Hepatocyte (in vitro differentiated cells): ENCODE data around the gene ENOX1. TPM values are rescaled to one million over a fixed set of nuclear protein-coding genes. Genes with fewer than 3 reads are reported as not detected.

ENCODE experiments used
- DNase-seq: peaks from one replicate; pipeline ENCODE4 v3.0.0-alpha.2; 2016; ENCODE audit warnings: low spot score
- H2AFZ ChIP-seq: fragments of 200-600 bp; sonication (generic); 2 replicates; pipeline ENCODE4 v1.6.0; 2016; ENCODE audit warnings: antibody characterized with exemption, mild to moderate bottlenecking
- H3K27ac ChIP-seq: fragments of 200-600 bp; sonication (generic); 2 replicates; pipeline ENCODE4 v1.5.1; 2016; ENCODE audit warnings: mild to moderate bottlenecking
- H3K27me3 ChIP-seq: fragments of 200-600 bp; sonication (generic); 2 replicates; pipeline ENCODE4 v1.6.1; 2016
- H3K36me3 ChIP-seq: fragments of 200-600 bp; sonication (generic); replicated peaks from 2 replicates; pipeline ENCODE4 v1.5.1; 2016; ENCODE audit warnings: low read depth; ENCODE audit not compliant: insufficient read depth
- H3K4me1 ChIP-seq: fragments of 200-600 bp; sonication (generic); 2 replicates; pipeline ENCODE4 v1.5.1; 2016; ENCODE audit warnings: mild to moderate bottlenecking, moderate library complexity; ENCODE audit not compliant: insufficient read depth
- H3K4me2 ChIP-seq: fragments of 200-600 bp; sonication (generic); 2 replicates; pipeline ENCODE4 v1.6.0; 2016
- H3K4me3 ChIP-seq: fragments of 200-600 bp; sonication (generic); 2 replicates; pipeline ENCODE4 v1.5.1; 2016; ENCODE audit warnings: mild to moderate bottlenecking
- H3K79me2 ChIP-seq: fragments of 200-600 bp; sonication (generic); 2 replicates; pipeline ENCODE4 v1.6.0; 2017; ENCODE audit warnings: mild to moderate bottlenecking
- H3K9me2 ChIP-seq: fragments of 200-600 bp; sonication (generic); replicated peaks from 2 replicates; pipeline ENCODE4 v1.6.0; 2017; ENCODE audit warnings: mild to moderate bottlenecking; ENCODE audit not compliant: insufficient read depth
- H3K9me3 ChIP-seq: fragments of 200-600 bp; sonication (generic); 2 replicates; pipeline ENCODE4 v1.5.1; 2016; ENCODE audit warnings: low read depth, mild to moderate bottlenecking
- H4K20me1 ChIP-seq: fragments of 200-600 bp; sonication (generic); 2 replicates; pipeline ENCODE4 v1.6.0; 2016; ENCODE audit warnings: mild to moderate bottlenecking; ENCODE audit not compliant: insufficient read depth, poor library complexity, severe bottlenecking
- EZH2 ChIP-seq: fragments of 200-600 bp; sonication (generic); IDR thresholded peaks from 2 replicates; pipeline ENCODE4 v1.6.1; 2016; ENCODE audit warnings: antibody characterized with exemption, mild to moderate bottlenecking, borderline replicate concordance
- EZH2phosphoT487 ChIP-seq: fragments of 200-600 bp; sonication (generic); IDR thresholded peaks from one replicate; pipeline ENCODE4 v1.6.1; 2018; ENCODE audit warnings: antibody characterized with exemption, mild to moderate bottlenecking, low read depth, moderate library complexity; ENCODE audit not compliant: unreplicated experiment, severe bottlenecking
- WGBS: methylation state at CpG from one replicate; pipeline ENCODE4 v1.1.6; 2016; ENCODE audit warnings: low lambda C conversion rate; ENCODE audit errors: missing lambda C conversion rate; 5-methylcytosine and 5-hydroxymethylcytosine counted together
- polyA plus RNA-seq: library from polyadenylated mRNA; unstranded; fragments of >200 nt; fragmentation: Nextera tagmentation; extraction: Ambion mirVana; gene quantifications from 2 replicates; pipeline ENCODE4 v1.2.1, GENCODE V29; 2016
- total RNA-seq: library from RNA; depleted of rRNA; stranded (reverse); fragments of >200 nt; gene quantifications from 2 replicates; pipeline ENCODE4 v1.2.3, GENCODE V29; 2014
- TF ChIP-seq, protein P1 (sequence below): fragments of 200-600 bp; sonication (generic); IDR thresholded peaks from 2 replicates; pipeline ENCODE4 v1.5.1; 2016; ENCODE audit warnings: antibody characterized with exemption, mild to moderate bottlenecking; ENCODE audit not compliant: poor library complexity

The ENOX1 gene
- total and polyA plus RNA-seq, 2 experiments from 2014 or later = 2.4 to 4.0 TPM

DNA sequence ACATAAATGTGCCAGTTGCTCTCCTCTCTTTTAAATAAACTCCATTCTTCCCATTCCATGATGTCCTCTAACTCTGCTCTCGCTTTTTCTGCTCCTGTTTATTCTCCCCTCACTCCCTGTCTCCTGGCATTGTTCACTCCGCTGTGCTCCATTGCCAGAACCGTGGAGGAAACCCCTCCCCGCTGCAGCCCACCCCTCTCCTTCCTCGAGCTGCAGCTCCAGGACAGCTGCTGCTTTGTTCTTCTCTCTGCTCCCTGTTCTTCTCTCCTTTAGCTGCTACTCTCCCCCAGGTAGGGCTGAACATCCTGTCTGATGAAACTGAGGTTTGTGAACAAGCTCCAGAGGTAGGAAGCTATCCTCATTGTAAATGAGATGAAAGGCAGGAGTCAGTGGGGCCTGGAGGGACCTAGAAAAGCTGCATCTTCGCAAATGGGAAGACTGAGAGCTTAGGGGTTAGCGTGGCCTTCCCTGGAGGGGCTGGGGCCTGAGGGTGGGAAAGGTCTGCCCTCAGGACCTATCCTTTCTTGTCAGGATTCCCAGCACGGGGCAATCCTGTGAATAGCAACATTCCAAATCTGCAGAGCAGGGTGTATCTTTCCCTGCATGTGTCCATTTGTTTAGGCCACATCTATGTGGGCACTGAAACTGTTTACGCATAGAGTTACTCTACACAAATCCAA lies 519.7 kb downstream of the ENOX1 start:
- no peak for DNase-seq
- WGBS = 65% methylated on average over 9 of the region's 9 CpGs
- no peaks in the 10 kb centered on the region for H3K79me2 ChIP-seq
- H3K4me1 ChIP-seq = peaks cover 29% of the 10 kb centered on the region
- no peaks in the 10 kb centered on the region for H3K27me3 ChIP-seq
- no peak overlapping the region for H3K27ac ChIP-seq
- H3K9me2 ChIP-seq = no peaks in the 10 kb centered on the region
- TF ChIP-seq EZH2phosphoT487 (no peak), EZH2 (no peak)
- TF ChIP-seq, protein P1, sequence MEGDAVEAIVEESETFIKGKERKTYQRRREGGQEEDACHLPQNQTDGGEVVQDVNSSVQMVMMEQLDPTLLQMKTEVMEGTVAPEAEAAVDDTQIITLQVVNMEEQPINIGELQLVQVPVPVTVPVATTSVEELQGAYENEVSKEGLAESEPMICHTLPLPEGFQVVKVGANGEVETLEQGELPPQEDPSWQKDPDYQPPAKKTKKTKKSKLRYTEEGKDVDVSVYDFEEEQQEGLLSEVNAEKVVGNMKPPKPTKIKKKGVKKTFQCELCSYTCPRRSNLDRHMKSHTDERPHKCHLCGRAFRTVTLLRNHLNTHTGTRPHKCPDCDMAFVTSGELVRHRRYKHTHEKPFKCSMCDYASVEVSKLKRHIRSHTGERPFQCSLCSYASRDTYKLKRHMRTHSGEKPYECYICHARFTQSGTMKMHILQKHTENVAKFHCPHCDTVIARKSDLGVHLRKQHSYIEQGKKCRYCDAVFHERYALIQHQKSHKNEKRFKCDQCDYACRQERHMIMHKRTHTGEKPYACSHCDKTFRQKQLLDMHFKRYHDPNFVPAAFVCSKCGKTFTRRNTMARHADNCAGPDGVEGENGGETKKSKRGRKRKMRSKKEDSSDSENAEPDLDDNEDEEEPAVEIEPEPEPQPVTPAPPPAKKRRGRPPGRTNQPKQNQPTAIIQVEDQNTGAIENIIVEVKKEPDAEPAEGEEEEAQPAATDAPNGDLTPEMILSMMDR = no peak
- H4K20me1 ChIP-seq = no peaks in the 10 kb centered on the region
- H3K9me3 ChIP-seq = no peaks in the 10 kb centered on the region
- H3K4me2 ChIP-seq = no peak overlapping the region
- H2AFZ ChIP-seq = no peak overlapping the region
- H3K4me3 ChIP-seq = no peak overlapping the region
- no peaks in the 10 kb centered on the region for H3K36me3 ChIP-seq

DNA sequence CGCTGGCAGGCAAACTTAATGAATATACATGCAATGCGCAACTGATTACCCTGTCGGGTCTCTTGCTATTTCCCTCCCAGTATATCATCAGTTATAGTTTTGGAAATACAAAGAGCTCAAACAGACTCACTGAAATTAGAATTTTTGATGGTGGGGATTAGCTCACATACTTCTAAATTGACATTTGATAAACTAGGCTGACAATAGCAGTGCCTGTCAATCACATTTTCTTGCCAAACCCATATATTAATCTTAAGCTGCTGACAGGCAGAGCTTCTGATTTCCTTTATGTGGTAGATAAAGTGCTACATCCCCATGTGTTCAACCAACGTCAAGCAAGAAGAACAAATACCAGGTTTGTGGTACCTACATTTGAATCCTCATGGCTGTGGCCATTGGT lies 521.7 kb downstream of the ENOX1 start:
- Histone ChIP-seq H3K27me3 (no peaks in the 10 kb centered on the region), H3K9me3 (no peaks in the 10 kb centered on the region), H2AFZ (no peak overlapping the region), H3K79me2 (no peaks in the 10 kb centered on the region), H3K4me1 (peaks cover 17% of the 10 kb centered on the region), H3K4me3 (no peak overlapping the region), H4K20me1 (no peaks in the 10 kb centered on the region), H3K4me2 (no peak overlapping the region), H3K27ac (no peak overlapping the region), H3K36me3 (no peaks in the 10 kb centered on the region), H3K9me2 (no peaks in the 10 kb centered on the region)
- WGBS = 67% methylated on average over 4 of the region's 4 CpGs
- DNase-seq = no peak
- TF ChIP-seq EZH2 (no peak), EZH2phosphoT487 (no peak)
- TF ChIP-seq, protein P1 = no peak

DNA sequence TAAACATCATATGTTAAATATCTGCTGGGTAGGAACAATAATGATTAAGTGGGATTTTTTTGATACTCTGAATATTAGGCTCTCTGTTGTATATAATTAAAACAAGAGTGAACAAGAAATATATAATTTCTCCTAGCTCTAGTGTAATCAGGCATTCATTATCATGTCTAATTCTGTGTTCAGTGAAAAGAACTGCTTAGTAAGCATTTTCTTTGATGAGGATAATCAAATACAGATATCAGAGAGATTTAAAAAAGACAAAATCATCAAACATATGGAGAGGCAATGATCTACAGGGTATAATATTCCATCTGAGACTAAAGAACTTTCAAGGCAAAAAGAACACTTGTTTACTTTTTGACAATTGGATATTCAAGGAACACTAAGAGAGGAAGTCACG lies 522.3 kb downstream of the ENOX1 start:
- DNase-seq = no peak
- Histone ChIP-seq H4K20me1 (no peaks in the 10 kb centered on the region), H2AFZ (no peak overlapping the region), H3K27ac (no peak overlapping the region), H3K9me2 (no peaks in the 10 kb centered on the region), H3K79me2 (no peaks in the 10 kb centered on the region), H3K27me3 (no peaks in the 10 kb centered on the region), H3K36me3 (no peaks in the 10 kb centered on the region), H3K4me1 (peaks cover 11% of the 10 kb centered on the region), H3K4me2 (no peak overlapping the region), H3K9me3 (no peaks in the 10 kb centered on the region), H3K4me3 (no peak overlapping the region)
- 95% methylated on average over 1 of the region's 1 CpG for WGBS
- no peak for TF ChIP-seq EZH2phosphoT487
- TF ChIP-seq, protein P1 = no peak
- TF ChIP-seq EZH2 = no peak
